ENCODE data around the gene ITPR2.
"Not testable (repeated sequence)": the region's sequence is repeated elsewhere in the genome, so short reads cannot be mapped to it uniquely, and the experiment has no call there.

ITPR2 gene

GRCh38 chr12:26836201-26836600, 3.2 kb upstream of the ITPR2 start:
- peaks cover 27% of the 10 kb centered on the region for H3K4me1 ChIP-seq (ENCODE audit: insufficient read depth, low read length, severe bottlenecking)
- H3K27me3 ChIP-seq (ENCODE audit: insufficient read depth, low read length) = no peaks in the 10 kb centered on the region
- no peaks in the 10 kb centered on the region for H4K20me1 ChIP-seq (ENCODE audit: insufficient read depth, low read length)
- no peak overlapping the region for H3K4me3 ChIP-seq (ENCODE audit: low read depth, low read length, poor library complexity, severe bottlenecking)
- H3K9me2 ChIP-seq (ENCODE audit: low read depth, low read length) = no peaks in the 10 kb centered on the region
- no peak overlapping the region for H3K9ac ChIP-seq (ENCODE audit: low read length)
- H3K9me3 ChIP-seq (ENCODE audit: low read length) = no peaks in the 10 kb centered on the region
- no peak overlapping the region for H3K4me2 ChIP-seq (ENCODE audit: low read length)
- peak overlapping the region; percentile 35 for H3K27ac ChIP-seq (ENCODE audit: low read depth, low read length, poor library complexity, severe bottlenecking)
- no peak overlapping the region for H2AFZ ChIP-seq (ENCODE audit: low read length)
- H3K36me3 ChIP-seq (ENCODE audit: insufficient read depth, low read length) = no peaks in the 10 kb centered on the region
- TF ChIP-seq CTCF (IDR thresholded peaks at IDR 0.05; ENCODE audit: low read length) (no peak), EZH2 (IDR thresholded peaks at IDR 0.05; ENCODE audit: borderline replicate concordance, low read length) (no peak)
- peaks cover 6% of the 10 kb centered on the region; the same call in 1 of the 2 replicates for H3K79me2 ChIP-seq (ENCODE audit: insufficient read depth, low read length)
- no peaks in the 10 kb centered on the region for H3F3A ChIP-seq (ENCODE audit: insufficient read depth, low read length)

GRCh38 chr12:26834503-26835060, 1.6 kb upstream of the ITPR2 start:
- not testable (repeated sequence) for H3F3A ChIP-seq (ENCODE audit: insufficient read depth, low read length); H2AFZ ChIP-seq (ENCODE audit: low read length); H3K9me3 ChIP-seq (ENCODE audit: low read length); H3K27me3 ChIP-seq (ENCODE audit: insufficient read depth, low read length); H4K20me1 ChIP-seq (ENCODE audit: insufficient read depth, low read length); H3K36me3 ChIP-seq (ENCODE audit: insufficient read depth, low read length); H3K9me2 ChIP-seq (ENCODE audit: low read depth, low read length)
- Histone ChIP-seq H3K9ac (ENCODE audit: low read length) (peak overlapping the region; percentile 90; the same call in 1 of the 2 replicates), H3K27ac (ENCODE audit: low read depth, low read length, poor library complexity, severe bottlenecking) (peak overlapping the region; percentile 99), H3K4me3 (ENCODE audit: low read depth, low read length, poor library complexity, severe bottlenecking) (peak overlapping the region; percentile 75), H3K79me2 (ENCODE audit: insufficient read depth, low read length) (peaks cover 20% of the 10 kb centered on the region), H3K4me2 (ENCODE audit: low read length) (peak overlapping the region; percentile 95), H3K4me1 (ENCODE audit: insufficient read depth, low read length, severe bottlenecking) (peaks cover 37% of the 10 kb centered on the region)

- H3K27me3 ChIP-seq (ENCODE audit: insufficient read depth, low read length) = no peaks in the 10 kb centered on the region
- no peaks in the 10 kb centered on the region for H3K9me2 ChIP-seq (ENCODE audit: low read depth, low read length)
- no peaks in the 10 kb centered on the region for H3K36me3 ChIP-seq (ENCODE audit: insufficient read depth, low read length)
- H3K79me2 ChIP-seq (ENCODE audit: insufficient read depth, low read length) = peaks cover 26% of the 10 kb centered on the region
- H3K4me1 ChIP-seq (ENCODE audit: insufficient read depth, low read length, severe bottlenecking) = peaks cover 44% of the 10 kb centered on the region
- H3K9ac ChIP-seq (ENCODE audit: low read length) = peak overlapping the region; percentile 90
- no peaks in the 10 kb centered on the region for H3F3A ChIP-seq (ENCODE audit: insufficient read depth, low read length)
- H3K4me2 ChIP-seq (ENCODE audit: low read length) = peak overlapping the region; percentile 95
- no peaks in the 10 kb centered on the region for H4K20me1 ChIP-seq (ENCODE audit: insufficient read depth, low read length)
- H3K4me3 ChIP-seq (ENCODE audit: low read depth, low read length, poor library complexity, severe bottlenecking) = peak overlapping the region; percentile 75
- no peak for TF ChIP-seq CTCF (IDR thresholded peaks at IDR 0.05; ENCODE audit: low read length)
- no peak for TF ChIP-seq EZH2 (IDR thresholded peaks at IDR 0.05; ENCODE audit: borderline replicate concordance, low read length)
- H2AFZ ChIP-seq (ENCODE audit: low read length) = peak overlapping the region; percentile 85; the same call in 1 of the 2 replicates
- H3K9me3 ChIP-seq (ENCODE audit: low read length) = no peaks in the 10 kb centered on the region
- H3K27ac ChIP-seq (ENCODE audit: low read depth, low read length, poor library complexity, severe bottlenecking) = peak overlapping the region; percentile 99
These were observed 923 bp upstream of the ITPR2 start for GRCh38 chr12:26833743-26834490.

Data from OCI-LY1 (cell line).